Stimulated activated CD4-positive, alpha-beta T cell treated with anti-CD3 and anti-CD28 coated beads, Interleukin-2, amount 100 ng/mL, for 4 hours (primary cell): Measurements from ENCODE around the gene GRK1.
"Not testable (repeated sequence)": the region's sequence is repeated elsewhere in the genome, so short reads cannot be mapped to it uniquely, and the experiment has no call there.

Experiments used
- DNase-seq: peaks from one replicate; pipeline ENCODE4 v3.0.0-alpha.2; 2020; ENCODE audit warnings: low read depth

Gene GRK1

DNA sequence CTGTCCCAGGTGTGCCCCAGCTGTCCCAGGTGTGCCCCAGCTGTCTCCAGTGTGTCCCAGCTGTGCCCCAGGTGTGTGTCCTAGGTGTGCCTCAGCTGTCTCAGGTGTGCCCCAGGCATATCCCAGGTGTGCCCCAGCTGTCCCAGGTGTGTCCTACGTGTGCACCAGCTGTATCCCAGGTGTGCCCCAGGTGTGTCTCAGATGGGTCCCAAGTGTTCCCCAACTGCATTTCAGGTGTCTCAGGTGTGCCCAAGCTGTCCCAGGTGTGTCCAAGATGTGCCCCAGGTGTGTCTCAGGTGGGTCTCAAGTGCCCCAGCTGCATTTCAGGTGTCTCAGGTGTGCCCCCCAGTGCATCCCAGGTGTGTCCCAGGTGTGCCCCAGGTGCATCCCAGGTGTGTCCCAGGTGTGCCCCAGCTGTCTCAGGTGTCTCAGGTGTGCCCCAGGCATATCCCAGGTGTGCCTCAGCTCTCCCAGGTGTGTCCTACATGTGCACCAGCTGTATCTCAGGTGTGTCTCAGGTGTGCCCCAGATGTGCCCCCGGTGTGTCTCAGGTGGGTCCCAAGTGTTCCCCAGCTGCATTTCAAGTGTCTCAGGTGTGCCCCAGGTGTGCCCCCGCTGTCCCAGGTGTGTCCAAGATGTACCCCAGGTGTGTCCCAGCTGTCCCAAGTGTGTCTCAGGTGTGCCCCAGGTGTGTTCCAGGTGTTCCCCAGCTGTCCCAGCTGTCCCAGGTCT lies 1.3 kb upstream of the GRK1 start:
- no peak for DNase-seq

DNA sequence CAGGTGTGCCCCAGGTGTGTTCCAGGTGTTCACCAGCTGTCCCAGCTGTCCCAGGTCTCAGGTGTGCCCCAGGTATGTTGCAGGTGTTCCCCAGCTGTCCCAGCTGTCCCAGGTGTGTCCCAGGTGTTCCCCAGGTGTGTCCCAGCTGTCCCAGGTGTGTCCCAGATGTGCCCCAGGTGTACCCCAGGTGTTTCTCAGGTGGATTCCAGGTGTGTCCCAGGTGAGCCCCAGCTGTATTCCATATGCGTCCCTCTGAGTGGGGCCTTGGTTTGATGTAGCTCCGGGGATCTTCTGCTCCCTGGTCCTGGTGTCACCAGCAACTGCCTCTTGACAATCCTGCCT lies 719 bp upstream of the GRK1 start:
- no peak for DNase-seq

- no peak for DNase-seq
Measured at GRCh38 chr13:113667771-113668490, 912 bp downstream of the GRK1 start.

- no peak for DNase-seq
Measured at GRCh38 chr13:113668491-113668971, 1.5 kb downstream of the GRK1 start.

DNA sequence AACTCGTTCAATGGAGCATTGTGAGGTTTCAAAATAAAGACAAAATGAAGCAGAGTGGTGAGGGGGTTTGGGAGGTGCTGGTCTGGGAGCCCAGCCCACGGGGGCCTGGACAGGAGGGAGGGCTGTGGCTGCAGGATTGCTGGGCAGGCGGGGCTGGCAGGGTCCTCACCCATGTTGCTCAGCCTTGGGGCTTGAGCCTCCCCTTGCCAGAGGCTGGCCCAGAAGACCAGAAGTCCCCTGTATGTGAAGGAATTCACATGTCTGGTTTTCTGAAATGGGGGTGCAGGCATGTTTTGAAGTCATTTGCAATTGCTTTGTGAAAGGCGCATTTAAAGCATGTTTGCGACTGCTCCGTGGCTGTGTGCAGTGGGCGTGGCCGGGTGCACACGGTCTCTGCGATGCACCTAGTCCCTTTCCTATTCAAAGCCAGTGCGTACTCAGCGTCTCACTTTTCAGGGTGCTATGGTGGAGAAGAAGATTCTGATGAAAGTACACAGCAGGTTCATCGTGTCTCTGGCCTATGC lies 2.3 kb downstream of the GRK1 start:
- no peak for DNase-seq

DNA sequence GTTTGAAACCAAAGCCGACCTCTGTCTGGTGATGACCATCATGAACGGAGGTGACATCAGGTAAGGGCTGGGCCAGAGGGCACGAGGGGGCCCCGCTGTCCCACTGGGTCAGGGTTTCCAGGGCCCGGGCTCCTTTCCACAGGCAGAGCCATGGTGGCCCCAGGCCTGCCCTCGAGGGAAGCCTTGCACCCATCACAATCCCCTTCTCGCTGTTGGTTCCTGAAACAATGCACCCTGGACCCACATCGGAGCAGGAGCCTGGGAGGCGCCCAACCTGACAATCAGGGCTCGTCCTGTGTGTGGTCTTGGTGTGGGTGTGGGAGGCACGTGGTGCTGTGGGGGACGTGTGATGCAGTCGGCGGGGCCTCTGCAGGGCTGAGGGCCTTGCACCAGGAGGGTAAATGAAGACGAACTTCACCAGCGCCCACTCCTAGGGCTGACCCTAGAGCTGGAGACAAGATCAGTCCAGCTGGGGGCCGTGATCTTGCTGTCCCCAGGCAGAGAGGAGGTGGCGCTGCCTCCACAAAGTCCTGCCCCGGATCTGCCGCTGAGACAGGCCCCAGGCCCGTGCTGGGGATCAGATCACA lies 2.8 kb downstream of the GRK1 start:
- no peak for DNase-seq

DNA sequence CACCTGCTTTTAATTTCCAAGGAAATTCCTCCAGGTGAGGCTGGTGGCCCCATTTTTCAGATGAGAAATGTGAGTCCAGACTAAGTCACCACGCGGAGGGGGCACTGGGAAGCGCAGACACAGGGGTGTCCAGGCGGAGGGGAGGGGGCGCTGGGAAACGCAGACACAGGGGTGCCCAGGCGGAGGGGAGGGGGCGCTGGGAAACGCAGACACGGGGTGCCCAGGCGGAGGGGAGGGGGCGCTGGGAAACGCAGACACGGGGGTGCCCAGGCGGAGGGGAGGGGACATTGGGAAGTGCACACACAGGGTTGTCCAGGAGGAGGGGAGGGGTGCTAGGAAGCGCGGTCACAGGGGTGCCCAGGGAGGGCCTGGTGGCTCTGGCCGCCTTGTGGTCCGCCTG lies 3.5 kb downstream of the GRK1 start:
- no peak for DNase-seq

DNA sequence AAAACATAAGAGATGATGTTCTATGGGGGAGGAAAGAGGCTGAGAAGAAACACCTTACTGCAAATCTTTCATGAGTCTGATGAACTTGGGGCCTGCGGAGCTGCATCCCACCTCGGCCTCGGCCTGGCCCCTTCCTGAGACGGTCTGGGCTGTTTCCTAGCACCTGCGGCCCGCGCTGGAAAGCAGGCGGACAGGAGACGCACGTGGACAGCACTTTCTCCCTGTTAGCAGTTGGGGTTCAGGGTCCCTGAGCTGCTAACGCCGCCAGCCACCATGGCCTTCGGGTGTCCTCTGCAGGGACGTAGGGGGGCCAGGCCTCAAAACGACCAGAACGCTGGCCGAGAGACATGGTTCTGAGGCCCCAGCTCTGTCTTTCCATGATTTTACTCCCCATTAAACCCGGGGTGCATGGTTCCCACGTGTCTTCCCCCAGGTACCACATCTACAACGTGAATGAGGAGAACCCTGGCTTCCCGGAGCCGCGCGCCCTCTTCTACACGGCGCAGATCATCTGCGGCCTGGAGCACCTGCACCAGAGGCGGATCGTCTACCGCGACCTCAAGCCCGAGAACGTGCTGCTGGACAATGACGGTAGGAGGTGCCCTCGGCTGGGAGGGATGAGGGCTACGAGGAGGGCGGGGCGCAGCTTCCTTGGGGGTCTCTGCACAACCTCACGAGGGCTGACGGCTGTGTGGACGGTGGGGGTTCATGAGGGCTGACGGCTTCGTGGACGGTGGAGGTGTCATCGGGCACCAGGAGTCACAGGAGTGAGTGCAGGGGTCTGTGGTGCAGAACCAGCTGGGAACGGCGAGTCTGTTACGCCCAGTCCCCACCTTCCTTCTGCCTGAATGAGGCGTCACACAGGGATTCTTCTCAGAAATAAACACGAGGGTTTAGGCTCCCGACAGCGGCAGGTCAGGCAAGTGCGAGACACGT lies 4.3 kb downstream of the GRK1 start:
- DNase-seq: no peak

DNA sequence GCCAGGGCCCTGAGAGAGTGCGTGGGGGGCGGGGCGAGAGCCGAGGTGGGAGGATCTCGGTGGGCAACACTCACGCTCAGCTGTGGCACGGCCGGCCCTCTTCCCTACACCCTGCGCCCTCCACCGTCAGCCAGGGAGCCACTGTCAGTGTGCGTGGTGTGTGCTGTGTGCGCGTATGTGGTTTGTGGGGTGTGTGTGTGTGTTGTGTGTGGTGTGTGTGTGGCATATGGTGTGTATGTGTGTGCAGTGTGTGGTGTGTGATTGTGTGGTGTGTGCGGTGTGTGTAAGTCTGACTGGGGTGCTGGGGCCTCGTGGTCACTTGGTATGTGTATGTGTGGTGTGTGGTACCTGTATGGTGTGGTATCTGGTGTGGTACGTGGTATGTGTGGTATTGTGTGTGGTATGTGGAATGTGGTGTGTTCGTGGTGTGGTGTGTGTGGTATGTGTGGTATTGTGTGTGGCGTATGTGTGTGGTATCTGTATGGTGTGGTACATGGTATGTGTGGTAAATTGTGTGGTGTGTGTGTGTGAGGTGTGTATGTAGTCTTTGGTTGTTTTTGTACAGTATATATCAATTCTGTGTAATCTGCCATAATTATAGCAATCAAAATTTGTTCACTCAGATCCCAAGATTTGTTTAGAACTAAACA lies 5.1 kb downstream of the GRK1 start:
- no peak for DNase-seq

GRCh38 chr13:113722921-113723320 lies 55.9 kb downstream of the GRK1 start:
- no peak for DNase-seq

DNA sequence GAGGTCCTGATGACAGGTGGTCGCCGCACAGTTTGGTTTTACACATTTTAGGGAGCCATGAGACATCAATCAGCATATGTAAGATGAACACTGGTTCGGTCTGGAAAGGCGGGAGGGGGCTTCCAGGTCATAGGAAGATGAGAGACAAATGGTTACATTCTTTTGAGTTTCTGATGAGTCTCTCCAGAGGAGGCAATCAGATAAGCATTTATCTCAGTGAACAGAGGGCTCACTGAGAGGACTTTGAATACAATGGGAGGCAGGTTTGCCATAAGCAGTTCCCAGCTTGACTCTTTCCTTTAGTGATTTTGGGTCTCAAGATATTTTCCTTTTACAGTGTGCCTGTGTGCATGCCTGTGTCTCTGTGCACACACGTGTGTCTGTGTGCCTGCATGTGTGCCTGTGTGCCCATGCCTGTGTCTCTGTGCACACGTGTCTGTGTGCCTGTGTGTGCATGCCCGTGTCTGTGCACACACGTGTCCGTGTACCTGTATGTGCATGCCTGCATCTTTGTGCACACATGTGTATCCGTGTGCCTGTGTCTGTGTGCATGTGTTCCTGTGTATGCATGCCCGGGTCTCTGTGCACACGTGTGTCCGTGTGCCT lies 56.5 kb downstream of the GRK1 start:
- no peak for DNase-seq

DNA sequence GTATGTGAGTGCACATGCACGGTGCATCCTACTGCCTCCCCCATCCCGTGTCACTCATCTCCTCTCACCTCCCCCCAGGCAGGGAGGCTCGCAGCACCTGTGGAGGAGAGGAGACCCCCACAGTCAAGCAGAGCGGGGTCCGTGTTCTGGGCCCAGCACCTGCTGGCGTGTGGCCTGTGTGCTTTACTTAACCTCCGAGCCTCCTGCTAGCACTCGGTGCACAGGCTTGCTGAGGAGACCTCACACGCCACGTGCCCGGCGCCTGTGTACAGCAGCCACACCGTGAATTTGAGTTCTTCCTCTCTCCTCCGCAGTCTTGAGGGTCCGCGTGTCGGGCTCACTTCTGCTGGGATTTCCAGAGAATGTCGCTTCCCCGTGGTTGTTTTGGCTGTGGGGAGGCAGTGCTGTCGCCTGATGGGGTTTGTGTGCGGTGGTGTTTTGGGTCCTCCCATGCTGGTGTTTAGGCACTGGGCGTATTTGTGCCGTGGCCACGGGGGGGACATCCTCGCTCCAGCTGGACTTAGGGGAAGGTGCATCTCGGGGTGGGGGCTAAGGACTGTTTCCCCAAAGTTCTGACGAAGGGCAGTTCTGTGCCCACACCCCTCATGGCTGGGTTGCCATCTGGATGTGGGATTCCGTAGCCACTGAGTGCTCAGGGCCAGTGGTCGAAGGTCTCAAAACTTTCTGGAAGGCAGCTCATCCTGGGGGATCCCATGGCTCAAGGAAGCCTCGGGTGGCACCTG lies 57.2 kb downstream of the GRK1 start:
- DNase-seq: no peak

DNA sequence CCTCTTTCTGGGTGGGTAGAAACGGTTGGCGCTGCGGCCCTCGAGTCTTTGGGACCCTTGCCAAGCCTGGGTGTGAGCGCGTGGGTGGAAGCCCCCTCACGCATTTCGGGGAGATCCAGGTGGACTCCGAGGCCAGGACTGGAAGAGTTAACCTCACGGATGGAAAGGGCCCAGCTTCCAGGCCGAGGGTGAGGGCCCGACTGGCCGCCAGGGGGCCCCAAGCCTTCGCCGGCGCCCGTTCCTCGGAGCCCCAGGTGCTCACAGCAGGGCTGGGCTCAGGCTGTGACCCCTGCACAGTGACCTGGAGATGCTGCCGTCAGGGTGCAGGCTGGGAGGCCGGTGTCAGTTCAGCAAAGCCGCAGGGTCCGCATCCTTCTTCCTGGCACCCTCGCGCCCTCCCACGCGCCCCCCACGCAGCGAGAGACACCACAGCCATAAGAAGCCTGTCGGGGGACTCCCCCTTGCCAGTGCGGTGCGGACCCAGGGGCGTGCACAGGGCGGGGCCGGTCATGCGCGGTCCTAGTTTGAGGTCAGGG lies 57.8 kb downstream of the GRK1 start:
- peak; percentile 83 for DNase-seq

GRCh38 chr13:113725329-113726105 lies 58.5 kb downstream of the GRK1 start:
- DNase-seq: not testable (repeated sequence)

DNA sequence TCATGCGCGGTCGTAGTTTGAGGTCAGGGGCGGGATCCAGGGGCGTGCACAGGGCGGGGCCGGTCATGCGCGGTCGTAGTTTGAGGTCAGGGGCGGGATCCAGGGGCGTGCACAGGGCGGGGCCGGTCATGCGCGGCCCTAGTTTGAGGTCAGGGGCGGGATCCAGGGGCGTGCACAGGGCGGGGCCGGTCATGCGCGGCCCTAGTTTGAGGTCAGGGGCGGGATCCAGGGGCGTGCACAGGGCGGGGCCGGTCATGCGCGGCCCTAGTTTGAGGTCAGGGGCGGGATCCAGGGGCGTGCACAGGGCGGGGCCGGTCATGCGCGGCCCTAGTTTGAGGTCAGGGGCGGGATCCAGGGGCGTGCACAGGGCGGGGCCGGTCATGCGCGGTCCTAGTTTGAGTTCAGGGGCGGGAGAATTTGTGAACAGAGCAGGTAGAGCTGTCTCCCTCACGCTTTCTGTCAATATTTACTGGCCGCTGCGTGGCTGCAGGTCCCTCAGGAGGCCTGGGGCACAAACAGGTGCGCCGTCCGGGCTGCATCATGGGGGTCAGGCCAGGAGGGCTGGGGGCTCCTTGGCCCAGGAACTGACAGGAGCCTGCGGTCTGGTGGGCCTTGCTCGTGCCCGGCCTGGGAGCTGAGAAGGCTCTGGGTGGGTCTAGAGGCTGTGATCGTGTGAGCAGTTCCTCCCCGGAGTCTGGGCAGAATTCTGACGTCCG lies 59.2 kb downstream of the GRK1 start:
- not testable (repeated sequence) for DNase-seq

- DNase-seq: no peak
Measured at GRCh38 chr13:113726961-113727411, 60.0 kb downstream of the GRK1 start.

- no peak for DNase-seq
Measured at GRCh38 chr13:113728571-113729054, 61.6 kb downstream of the GRK1 start.
